H9 (cell line): ENCODE measurements around the gene DENND6A. TPM values are rescaled to one million over a fixed set of nuclear protein-coding genes. Genes with fewer than 3 reads are reported as not detected.
A peak's percentile ranks its signal among the peaks of the same experiment; 100 is the strongest.

ENCODE experiments used
- DNase-seq: peaks from one replicate; pipeline ENCODE4 v3.0.0-alpha.2; 2017
- H2AFZ ChIP-seq: one replicate; pipeline ENCODE4 v1.6.1; 2013; ENCODE audit warnings: mild to moderate bottlenecking, low read length, control low read depth, moderate library complexity
- H2AK5ac ChIP-seq: 2 replicates; pipeline ENCODE4 v1.6.1; 2013; ENCODE audit warnings: low read length, control low read depth, mixed read lengths; ENCODE audit not compliant: insufficient read length
- H2BK120ac ChIP-seq: one replicate; pipeline ENCODE4 v1.6.1; 2013; ENCODE audit warnings: low read depth, mild to moderate bottlenecking, low read length, control low read depth, inconsistent platforms; ENCODE audit not compliant: poor library complexity, severe bottlenecking
- H2BK12ac ChIP-seq: 2 replicates; pipeline ENCODE4 v1.6.1; 2013; ENCODE audit warnings: low read length, control low read depth, mixed read lengths, low read depth; ENCODE audit not compliant: insufficient read length
- H2BK15ac ChIP-seq: 2 replicates; pipeline ENCODE4 v1.6.1; 2013; ENCODE audit warnings: low read depth, low read length, control low read depth
- H2BK20ac ChIP-seq: one replicate; pipeline ENCODE4 v1.6.1; 2013; ENCODE audit warnings: low read depth, mild to moderate bottlenecking, low read length, control low read depth, inconsistent platforms; ENCODE audit not compliant: poor library complexity, severe bottlenecking
- H2BK5ac ChIP-seq: 2 replicates; pipeline ENCODE4 v1.6.1; 2013; ENCODE audit warnings: low read length, control low read depth, mixed read lengths; ENCODE audit not compliant: insufficient read length
- H3K14ac ChIP-seq: 2 replicates; pipeline ENCODE4 v1.6.1; 2013; ENCODE audit warnings: low read length, control low read depth; ENCODE audit not compliant: insufficient read depth
- H3K18ac ChIP-seq: 2 replicates; pipeline ENCODE4 v1.6.1; 2013; ENCODE audit warnings: low read depth, mild to moderate bottlenecking, mixed read lengths, low read length, control low read depth; ENCODE audit not compliant: insufficient read length
- H3K23ac ChIP-seq: 2 replicates; pipeline ENCODE4 v1.6.1; 2013; ENCODE audit warnings: low read length, control low read depth, mixed read lengths, low read depth; ENCODE audit not compliant: insufficient read length
- H3K23me2 ChIP-seq: 2 replicates; pipeline ENCODE4 v1.6.1; 2013; ENCODE audit warnings: low read depth, mild to moderate bottlenecking, mixed read lengths, low read length, control low read depth; ENCODE audit not compliant: insufficient read length, poor library complexity, severe bottlenecking
- H3K27ac ChIP-seq: 2 replicates; pipeline ENCODE4 v1.5.1; 2013; ENCODE audit warnings: low read length, control low read depth, mixed read lengths, low read depth; ENCODE audit not compliant: insufficient read length
- H3K27me3 ChIP-seq: 2 replicates; pipeline ENCODE4 v1.6.1; 2013; ENCODE audit warnings: low read length, control low read depth, inconsistent platforms; ENCODE audit not compliant: insufficient read depth
- H3K4ac ChIP-seq: 2 replicates; pipeline ENCODE4 v1.6.1; 2013; ENCODE audit warnings: low read depth, mild to moderate bottlenecking, control low read depth, inconsistent platforms, low read length, moderate library complexity
- H3K4me1 ChIP-seq: 2 replicates; pipeline ENCODE4 v1.6.1; 2013; ENCODE audit warnings: low read length, control low read depth, inconsistent platforms; ENCODE audit not compliant: insufficient read depth
- H3K4me2 ChIP-seq: 2 replicates; pipeline ENCODE4 v1.6.1; 2013; ENCODE audit warnings: low read length, control low read depth, mixed read lengths; ENCODE audit not compliant: insufficient read length, insufficient read depth
- H3K56ac ChIP-seq: 2 replicates; pipeline ENCODE4 v1.6.1; 2013; ENCODE audit warnings: low read depth, mild to moderate bottlenecking, mixed read lengths, low read length, control low read depth; ENCODE audit not compliant: insufficient read length
- H3K79me1 ChIP-seq: 2 replicates; pipeline ENCODE4 v1.6.1; 2013; ENCODE audit warnings: low read depth, mild to moderate bottlenecking, moderate library complexity, low read length, control low read depth, inconsistent platforms; ENCODE audit not compliant: insufficient read depth, poor library complexity, severe bottlenecking
- H3K79me2 ChIP-seq: 2 replicates; pipeline ENCODE4 v1.6.1; 2013; ENCODE audit warnings: low read length, control low read depth, inconsistent platforms; ENCODE audit not compliant: insufficient read depth
- H3K9ac ChIP-seq: 2 replicates; pipeline ENCODE4 v1.6.1; 2013; ENCODE audit warnings: low read length, control low read depth, mixed read lengths; ENCODE audit not compliant: insufficient read length; ENCODE audit errors: extremely low read depth
- H3K9me3 ChIP-seq: one replicate; pipeline ENCODE4 v1.6.1; 2013; ENCODE audit warnings: low read depth, low read length, inconsistent platforms; ENCODE audit not compliant: control insufficient read depth
- H3T11ph ChIP-seq: one replicate; pipeline ENCODE4 v1.6.1; 2013; ENCODE audit warnings: mild to moderate bottlenecking, low read length, control low read depth, inconsistent platforms
- H4K20me1 ChIP-seq: one replicate; pipeline ENCODE4 v1.6.1; 2013; ENCODE audit not compliant: control insufficient read depth, insufficient read length, insufficient read depth
- H4K5ac ChIP-seq: 2 replicates; pipeline ENCODE4 v1.6.1; 2013; ENCODE audit warnings: low read depth, mild to moderate bottlenecking, mixed read lengths, low read length, control low read depth; ENCODE audit not compliant: insufficient read length
- H4K8ac ChIP-seq: replicated peaks from 2 replicates; pipeline ENCODE4 v1.6.1; 2013; ENCODE audit warnings: low read length, control low read depth, mixed read lengths, low read depth; ENCODE audit not compliant: insufficient read length
- H4K91ac ChIP-seq: 2 replicates; pipeline ENCODE4 v1.6.1; 2013; ENCODE audit warnings: low read depth, mild to moderate bottlenecking, moderate library complexity, mixed read lengths, low read length, control low read depth; ENCODE audit not compliant: insufficient read length
- H3K27ac Mint-ChIP-seq, 3 experiments: 2 replicates in 2 of 3; 3 replicates in 1 of 3; pipeline ENCODE4 v1.8.0; 2020 to 2021; ENCODE audit warnings: mixed read lengths in 3 of 3, mild to moderate bottlenecking in 1 of 3, moderate library complexity in 1 of 3
- H3K27me3 Mint-ChIP-seq: 2 replicates; pipeline ENCODE4 v1.8.0; 2021; ENCODE audit warnings: low read depth, mild to moderate bottlenecking, moderate library complexity, mixed read lengths
- H3K36me3 Mint-ChIP-seq, 3 experiments: 2 replicates in 2 of 3; 3 replicates in 1 of 3; pipeline ENCODE4 v1.8.0; 2020 to 2021; ENCODE audit warnings: low read depth in 3 of 3, mixed read lengths in 3 of 3; ENCODE audit not compliant: insufficient read depth in 1 of 3
- H3K4me1 Mint-ChIP-seq, 2 experiments: 2 replicates each; pipeline ENCODE4 v1.8.0; 2020; ENCODE audit warnings: mixed read lengths in 2 of 2
- H3K4me3 Mint-ChIP-seq, 2 experiments: 2 replicates in 1 of 2; 3 replicates in 1 of 2; pipeline ENCODE4 v1.8.0; 2020 to 2021; ENCODE audit warnings: mild to moderate bottlenecking in 2 of 2, mixed read lengths in 2 of 2, moderate library complexity in 1 of 2
- H3K9me3 Mint-ChIP-seq, 2 experiments: 2 replicates in 1 of 2; 3 replicates in 1 of 2; pipeline ENCODE4 v1.8.0; 2020; ENCODE audit warnings: mild to moderate bottlenecking in 2 of 2, mixed read lengths in 2 of 2, moderate library complexity in 1 of 2
- total RNA-seq: library from RNA; stranded (reverse); gene quantifications from 2 replicates; pipeline ENCODE4 v1.2.1, GENCODE V29; 2021
- TF ChIP-seq, protein P1 (sequence below): fragments of 200-600 bp; sonication (generic); conservative IDR thresholded peaks from 3 replicates; pipeline ENCODE4 v1.8.0; 2021; ENCODE audit warnings: antibody characterized with exemption, mild to moderate bottlenecking

Gene DENND6A
- total RNA-seq, 1 experiment from 2014 or later: 13.2 TPM

DNA sequence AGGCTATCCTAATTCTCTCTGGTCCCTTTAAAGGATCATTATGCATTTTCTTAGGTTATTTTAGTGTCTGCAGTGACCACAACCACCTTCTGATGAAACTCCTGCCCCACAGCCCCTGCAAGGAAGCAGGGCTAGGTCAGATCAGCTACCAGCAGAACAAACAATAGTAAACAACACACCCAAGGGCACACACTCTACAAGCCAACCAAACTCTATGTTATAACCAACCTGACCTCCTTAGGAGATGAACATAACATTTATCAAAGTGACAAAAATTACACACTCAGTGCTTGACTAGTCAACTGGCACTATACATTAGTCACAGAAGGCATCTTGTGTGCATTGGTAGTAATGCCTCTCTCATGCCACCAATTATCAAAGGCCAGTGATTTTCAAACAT lies 17.3 kb downstream of the DENND6A start:
- Mint-ChIP-seq H3K4me3 (no peak overlapping the region), H3K27me3 (no peaks in the 10 kb centered on the region), H3K27ac (peak overlapping the region in 2 of 3 experiments; percentile 66 to 80; a peak in 2 of 7 replicates), H3K9me3 (no peaks in the 10 kb centered on the region), H3K36me3 (peaks cover 0 to 9% (median 2%) of the 10 kb centered on the region in 3 experiments; a peak in 5 of 7 replicates), H3K4me1 (peaks cover 9 to 10% of the 10 kb centered on the region in 2 experiments)
- DNase-seq: no peak
- Histone ChIP-seq H2BK12ac (no peak overlapping the region), H3K4me2 (no peak overlapping the region), H2AK5ac (no peak overlapping the region), H3K56ac (no peak overlapping the region), H2BK20ac (no peak overlapping the region), H3T11ph (no peak overlapping the region), H3K23ac (no peak overlapping the region), H3K9me3 (no peaks in the 10 kb centered on the region), H3K9ac (no peak overlapping the region), H3K23me2 (no peaks in the 10 kb centered on the region), H2BK120ac (no peak overlapping the region), H2BK5ac (no peak overlapping the region), H3K4me1 (no peaks in the 10 kb centered on the region; the same call in 1 of the 2 replicates), H2BK15ac (no peak overlapping the region), H4K91ac (no peak overlapping the region), H3K14ac (no peak overlapping the region), H4K20me1 (no peaks in the 10 kb centered on the region), H2AFZ (no peak overlapping the region), H4K5ac (no peak overlapping the region), H4K8ac (no peak overlapping the region), H3K79me1 (no peaks in the 10 kb centered on the region), H3K27ac (no peak overlapping the region), H3K79me2 (no peaks in the 10 kb centered on the region), H3K18ac (no peak overlapping the region), H3K27me3 (no peaks in the 10 kb centered on the region), H3K4ac (no peak overlapping the region)
- TF ChIP-seq, protein P1, sequence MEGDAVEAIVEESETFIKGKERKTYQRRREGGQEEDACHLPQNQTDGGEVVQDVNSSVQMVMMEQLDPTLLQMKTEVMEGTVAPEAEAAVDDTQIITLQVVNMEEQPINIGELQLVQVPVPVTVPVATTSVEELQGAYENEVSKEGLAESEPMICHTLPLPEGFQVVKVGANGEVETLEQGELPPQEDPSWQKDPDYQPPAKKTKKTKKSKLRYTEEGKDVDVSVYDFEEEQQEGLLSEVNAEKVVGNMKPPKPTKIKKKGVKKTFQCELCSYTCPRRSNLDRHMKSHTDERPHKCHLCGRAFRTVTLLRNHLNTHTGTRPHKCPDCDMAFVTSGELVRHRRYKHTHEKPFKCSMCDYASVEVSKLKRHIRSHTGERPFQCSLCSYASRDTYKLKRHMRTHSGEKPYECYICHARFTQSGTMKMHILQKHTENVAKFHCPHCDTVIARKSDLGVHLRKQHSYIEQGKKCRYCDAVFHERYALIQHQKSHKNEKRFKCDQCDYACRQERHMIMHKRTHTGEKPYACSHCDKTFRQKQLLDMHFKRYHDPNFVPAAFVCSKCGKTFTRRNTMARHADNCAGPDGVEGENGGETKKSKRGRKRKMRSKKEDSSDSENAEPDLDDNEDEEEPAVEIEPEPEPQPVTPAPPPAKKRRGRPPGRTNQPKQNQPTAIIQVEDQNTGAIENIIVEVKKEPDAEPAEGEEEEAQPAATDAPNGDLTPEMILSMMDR: no peak
